A549 (cell line): ENCODE data around the gene ATP10D.

Source experiments
- CEBPB ChIP-seq, 2 experiments: fragments of >200 bp in 1 of 2; sonication (Bioruptor Twin) in 1 of 2; formaldehyde crosslinking in 1 of 2; IDR thresholded peaks; 2 replicates each; pipeline ENCODE4 v1.6.1; 2012 to 2016
- HOXB13 ChIP-seq: fragments of 250-450 bp; sonication (Bioruptor Pico); IDR thresholded peaks from 2 replicates; pipeline ENCODE4 v1.5.0; 2020; ENCODE audit warnings: low read depth, mild to moderate bottlenecking, moderate library complexity
- JUNB ChIP-seq: fragments of >200 bp; sonication (Bioruptor Twin); formaldehyde crosslinking; IDR thresholded peaks from 2 replicates; pipeline ENCODE4 v1.6.1; 2016
- POLR2A ChIP-seq: IDR thresholded peaks from 2 replicates; pipeline ENCODE4 v1.6.1; 2012; ENCODE audit warnings: mild to moderate bottlenecking, low read length
- SMC3 ChIP-seq: fragments of >200 bp; sonication (Bioruptor Twin); formaldehyde crosslinking; IDR thresholded peaks from 3 replicates; pipeline ENCODE4 v1.6.1; 2018; ENCODE audit warnings: inconsistent platforms
- TF ChIP-seq, protein P1 (sequence below): fragments of >200 bp; sonication (Bioruptor Twin); formaldehyde crosslinking; IDR thresholded peaks from 3 replicates; pipeline ENCODE4 v1.5.1; 2016

DNA sequence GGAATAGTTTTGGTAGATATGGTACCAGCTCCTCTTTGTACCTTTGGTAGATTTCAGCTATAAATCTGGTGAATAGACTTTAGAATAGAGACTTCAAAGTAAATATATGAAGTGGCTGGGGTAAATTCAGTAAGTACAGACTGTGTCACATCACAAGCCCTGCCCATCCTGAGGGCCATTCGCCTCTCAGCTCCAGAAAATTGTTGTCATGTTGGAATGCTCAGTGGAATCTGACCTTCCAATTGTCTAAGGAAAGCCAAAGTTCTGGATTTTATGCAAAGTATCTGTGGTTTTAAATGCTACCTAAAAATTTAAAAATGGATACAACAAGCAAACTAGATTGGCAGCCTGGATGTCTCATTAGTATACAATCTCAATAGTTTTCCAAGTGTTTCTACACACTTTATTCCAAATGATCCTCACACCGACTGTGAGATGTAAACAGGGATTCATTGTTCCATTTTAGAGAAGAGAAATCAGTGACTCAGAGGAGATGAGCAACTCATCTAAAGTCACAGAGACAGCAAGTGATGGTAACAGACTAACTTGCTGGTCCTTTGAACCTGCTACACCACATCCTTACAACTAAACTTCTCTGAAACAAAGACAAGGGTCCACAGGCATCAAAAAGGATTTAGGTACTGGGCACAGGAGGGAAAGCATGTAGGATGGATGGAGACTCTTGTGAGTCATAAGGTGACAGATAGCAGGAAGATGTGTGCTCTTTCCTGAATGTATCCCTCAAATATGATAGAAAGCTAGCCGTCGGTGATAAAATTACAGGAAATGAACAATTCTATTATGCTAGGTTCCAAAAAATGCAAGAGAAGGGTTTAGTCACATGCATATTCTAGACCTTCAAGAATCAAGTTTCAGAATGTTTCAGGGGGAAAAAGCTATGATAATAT lies 127.3 kb downstream of the ATP10D start:
- TF ChIP-seq, protein P1, sequence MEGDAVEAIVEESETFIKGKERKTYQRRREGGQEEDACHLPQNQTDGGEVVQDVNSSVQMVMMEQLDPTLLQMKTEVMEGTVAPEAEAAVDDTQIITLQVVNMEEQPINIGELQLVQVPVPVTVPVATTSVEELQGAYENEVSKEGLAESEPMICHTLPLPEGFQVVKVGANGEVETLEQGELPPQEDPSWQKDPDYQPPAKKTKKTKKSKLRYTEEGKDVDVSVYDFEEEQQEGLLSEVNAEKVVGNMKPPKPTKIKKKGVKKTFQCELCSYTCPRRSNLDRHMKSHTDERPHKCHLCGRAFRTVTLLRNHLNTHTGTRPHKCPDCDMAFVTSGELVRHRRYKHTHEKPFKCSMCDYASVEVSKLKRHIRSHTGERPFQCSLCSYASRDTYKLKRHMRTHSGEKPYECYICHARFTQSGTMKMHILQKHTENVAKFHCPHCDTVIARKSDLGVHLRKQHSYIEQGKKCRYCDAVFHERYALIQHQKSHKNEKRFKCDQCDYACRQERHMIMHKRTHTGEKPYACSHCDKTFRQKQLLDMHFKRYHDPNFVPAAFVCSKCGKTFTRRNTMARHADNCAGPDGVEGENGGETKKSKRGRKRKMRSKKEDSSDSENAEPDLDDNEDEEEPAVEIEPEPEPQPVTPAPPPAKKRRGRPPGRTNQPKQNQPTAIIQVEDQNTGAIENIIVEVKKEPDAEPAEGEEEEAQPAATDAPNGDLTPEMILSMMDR, result no peak
- no peak for TF ChIP-seq HOXB13
- no peak for TF ChIP-seq CEBPB (IDR thresholded peaks at IDR 0.05)
- no peak for TF ChIP-seq POLR2A
- no peak for TF ChIP-seq SMC3
- TF ChIP-seq JUNB, result no peak
